DMS 273 treated with DMSO at 0.1 percent for 48 hours (cell line): ENCODE measurements around the gene OR9G4.

ENCODE experiments used
- DNase-seq: peaks from one replicate; lab custom pipeline; 2025; lab: John Stamatoyannopoulos, UW

OR9G4 gene

DNA sequence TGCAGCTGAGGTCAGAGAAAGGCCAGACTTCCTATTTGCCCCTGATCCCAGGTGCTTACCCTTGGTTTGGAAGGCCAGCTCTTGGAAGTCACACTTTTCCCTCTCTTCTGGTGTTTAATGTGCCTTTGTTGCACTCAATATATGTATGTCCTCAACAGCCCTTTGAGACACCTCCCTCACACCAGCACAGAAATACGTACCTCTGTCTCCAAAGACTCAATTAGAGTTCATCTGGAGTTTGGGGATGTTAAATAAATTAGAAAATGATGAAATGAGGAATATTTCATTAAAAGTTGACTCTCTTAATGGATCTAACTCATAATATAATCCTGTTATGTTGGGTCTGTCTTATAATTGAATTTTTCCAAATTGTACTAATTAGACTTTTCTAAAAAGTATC, at the start of gene OR9G4:
Gene OR9G4 (minus strand): TSS at position 101 of the 400 bp plus-strand sequence. CDS start 4,931 bp downstream, outside the sequence.
- DNase-seq, result no peak

DNA sequence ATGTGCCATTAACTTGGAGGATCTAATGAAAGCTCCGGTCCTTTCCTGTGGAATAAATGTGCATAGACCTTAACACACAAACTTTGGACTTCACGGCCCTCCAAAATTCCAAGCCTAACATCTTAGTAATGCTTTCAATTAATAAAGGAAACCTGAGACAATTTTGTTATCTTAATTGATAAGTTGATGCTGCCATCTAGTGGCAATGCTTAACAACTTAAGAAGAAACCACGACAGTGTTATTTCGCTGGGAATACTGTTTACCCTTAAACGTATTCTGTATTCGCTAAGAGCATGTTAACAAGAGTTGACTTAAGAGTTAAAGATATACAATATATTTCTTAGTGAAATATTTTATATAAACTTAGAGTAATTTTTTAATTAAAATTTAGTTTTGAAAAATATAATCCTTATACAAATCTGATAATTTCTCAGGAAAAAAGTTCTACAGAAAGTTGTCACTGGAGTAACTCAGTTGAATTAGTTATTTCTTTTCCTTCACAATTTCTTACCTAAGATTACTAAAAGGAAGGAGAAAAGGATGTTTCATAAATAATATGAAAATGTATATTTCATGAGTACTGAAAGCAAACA, 35.0 kb upstream of the OR9G4 start:
- DNase-seq, result no peak

DNA sequence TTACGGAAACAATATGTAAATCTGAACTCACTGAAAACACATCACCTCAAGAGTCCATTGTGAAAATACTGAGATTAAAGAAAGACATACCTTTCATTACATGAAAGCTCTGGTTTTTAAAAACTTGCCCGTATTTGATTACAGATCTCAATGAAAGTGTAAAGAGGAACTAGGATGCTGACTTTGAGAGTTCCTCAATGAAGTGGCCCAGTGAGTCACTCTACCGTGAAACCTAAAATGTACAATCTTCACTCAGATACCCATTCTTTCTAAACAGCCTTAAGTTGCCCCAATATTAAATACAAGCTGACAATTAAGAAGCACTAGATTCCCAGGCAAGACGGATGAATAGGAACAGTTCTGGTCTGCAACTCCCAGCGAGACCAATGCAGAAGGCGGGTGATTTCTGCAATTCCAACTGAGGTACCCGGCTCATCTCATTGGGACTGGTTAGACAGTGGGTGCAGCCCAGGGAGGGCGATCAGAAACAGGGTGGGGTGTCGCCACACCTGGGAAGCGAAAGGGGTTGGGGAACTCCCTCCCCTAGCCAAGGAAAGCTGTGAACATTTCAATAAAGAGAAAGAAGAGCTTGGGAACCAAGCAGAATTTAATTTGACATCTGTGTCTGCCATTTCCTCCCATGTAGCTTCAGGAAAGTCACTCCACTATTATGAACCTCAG, 33.8 kb upstream of the OR9G4 start:
- no peak for DNase-seq

DNA sequence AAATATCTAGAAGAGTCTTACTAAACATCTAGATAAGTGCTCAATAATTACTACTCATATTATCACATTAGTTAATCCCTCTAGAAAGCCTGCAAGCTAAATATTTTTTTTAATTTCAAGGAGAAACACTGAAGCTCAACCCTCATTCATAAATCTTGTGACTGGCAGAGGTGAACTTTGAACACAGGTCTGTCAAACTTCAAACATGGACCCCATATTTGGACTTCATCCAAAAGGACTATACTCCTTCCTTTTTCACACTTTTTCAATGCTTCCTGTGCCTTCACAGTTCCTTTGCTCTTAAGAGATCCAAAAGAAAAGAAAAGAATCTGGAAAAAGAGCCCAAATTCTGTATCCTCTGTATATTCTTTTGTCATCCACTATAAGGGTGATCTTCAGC, 28.3 kb upstream of the OR9G4 start:
- no peak for DNase-seq

DNA sequence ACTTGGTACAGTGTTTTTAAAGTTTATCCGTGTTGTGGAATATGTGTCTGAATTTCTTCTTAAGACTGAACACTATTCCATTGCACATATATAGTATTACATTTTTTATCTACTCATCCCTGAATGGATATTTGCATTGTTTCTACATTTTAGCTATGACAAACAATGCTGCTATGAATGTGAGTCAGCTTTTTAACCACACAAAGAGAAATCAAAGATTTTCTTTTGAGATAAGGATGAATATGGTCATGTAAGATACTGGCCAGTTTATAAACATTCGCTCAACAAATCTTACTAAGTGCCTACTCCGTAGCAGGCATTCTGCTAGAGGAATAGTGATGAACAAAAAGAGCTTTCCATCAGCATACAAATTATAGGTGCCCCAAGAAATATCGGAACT, 16.5 kb upstream of the OR9G4 start:
- DNase-seq, result no peak

DNA sequence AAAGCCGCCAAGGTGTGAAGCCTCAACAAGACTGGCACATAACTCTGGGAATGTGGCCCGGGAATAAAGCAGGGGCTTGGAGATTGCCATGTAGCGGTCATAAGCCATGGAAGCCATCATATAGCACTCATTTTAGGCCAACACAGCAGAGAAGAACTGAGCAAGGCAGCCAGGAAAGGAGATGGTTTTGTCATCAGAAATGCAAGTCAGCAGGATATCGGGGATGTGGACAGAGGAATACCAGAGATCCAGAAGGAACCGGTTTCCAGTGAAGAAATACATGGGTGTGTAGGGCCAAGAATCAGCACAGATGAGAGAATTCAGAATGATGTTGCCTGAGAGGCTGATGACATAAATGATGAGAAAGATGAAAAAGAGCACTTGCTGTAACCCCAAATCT, 3.0 kb upstream of the OR9G4 start:
- no peak for DNase-seq

DNA sequence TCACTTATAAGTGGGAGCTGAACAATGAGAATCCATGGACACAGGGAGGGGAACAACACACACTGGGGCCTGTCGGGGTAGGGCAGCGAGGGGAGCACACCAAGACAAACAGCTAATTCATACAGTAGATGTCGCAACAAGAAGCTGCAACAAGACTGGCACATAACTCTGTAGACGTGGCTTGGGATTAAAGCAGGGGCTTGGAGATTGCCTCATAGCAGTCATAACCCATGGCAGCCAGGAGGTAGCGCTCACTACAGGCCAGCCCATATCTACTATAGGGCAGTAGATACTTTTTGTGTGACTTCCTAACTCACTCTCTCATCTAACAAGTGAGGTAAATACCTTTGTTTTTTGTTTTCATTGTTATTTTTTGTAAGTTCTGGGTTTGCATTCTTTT, 1.7 kb upstream of the OR9G4 start:
- no peak for DNase-seq

DNA sequence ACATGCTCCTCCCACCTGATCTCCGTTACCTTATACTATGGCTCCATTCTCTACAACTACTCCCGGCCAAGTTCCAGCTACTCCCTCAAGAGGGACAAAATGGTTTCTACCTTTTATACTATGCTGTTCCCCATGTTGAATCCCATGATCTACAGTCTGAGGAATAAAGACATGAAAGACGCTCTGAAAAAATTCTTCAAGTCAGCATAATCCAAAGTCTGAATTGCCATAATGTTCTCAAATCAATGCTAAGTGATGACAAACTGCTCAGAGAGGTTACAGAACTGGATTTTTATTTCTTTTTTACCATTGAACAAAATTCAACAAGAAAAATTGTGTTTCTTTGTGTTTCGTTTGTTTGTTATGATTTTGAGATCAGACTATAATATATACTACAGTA, 7.6 kb downstream of the OR9G4 start:
- DNase-seq, result no peak

DNA sequence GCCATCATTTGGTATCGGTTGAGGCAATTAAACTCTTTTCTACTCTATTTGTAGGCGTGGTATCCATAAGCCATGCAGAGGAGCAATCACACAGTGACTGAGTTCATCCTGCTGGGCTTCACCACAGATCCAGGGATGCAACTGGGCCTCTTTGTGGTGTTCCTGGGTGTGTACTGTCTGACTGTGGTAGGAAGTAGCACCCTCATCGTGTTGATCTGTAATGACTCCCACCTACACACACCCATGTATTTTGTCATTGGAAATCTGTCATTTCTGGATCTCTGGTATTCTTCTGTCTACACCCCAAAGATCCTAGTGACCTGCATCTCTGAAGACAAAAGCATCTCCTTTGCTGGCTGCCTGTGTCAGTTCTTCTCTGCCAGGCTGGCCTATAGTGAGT, 8.4 kb downstream of the OR9G4 start:
- DNase-seq, result no peak

DNA sequence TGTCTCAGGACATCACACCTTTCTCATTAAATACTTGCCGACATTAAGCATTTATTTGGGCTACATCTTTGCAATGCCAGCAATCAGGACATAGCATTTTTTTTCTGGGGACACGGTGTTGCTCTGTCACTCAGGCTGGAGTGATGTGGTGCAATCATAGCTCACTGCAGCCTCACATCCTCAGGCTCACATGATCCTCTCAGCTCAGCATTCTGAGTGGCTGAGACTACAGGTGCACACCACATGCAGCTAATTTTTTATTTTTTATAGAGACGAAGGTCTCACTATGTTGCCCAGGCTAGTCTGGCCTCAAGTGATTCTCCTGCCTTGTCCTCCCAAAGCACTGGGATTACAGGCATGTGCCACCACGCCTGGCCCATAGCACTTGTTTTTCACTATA, 28.0 kb downstream of the OR9G4 start:
- no peak for DNase-seq

DNA sequence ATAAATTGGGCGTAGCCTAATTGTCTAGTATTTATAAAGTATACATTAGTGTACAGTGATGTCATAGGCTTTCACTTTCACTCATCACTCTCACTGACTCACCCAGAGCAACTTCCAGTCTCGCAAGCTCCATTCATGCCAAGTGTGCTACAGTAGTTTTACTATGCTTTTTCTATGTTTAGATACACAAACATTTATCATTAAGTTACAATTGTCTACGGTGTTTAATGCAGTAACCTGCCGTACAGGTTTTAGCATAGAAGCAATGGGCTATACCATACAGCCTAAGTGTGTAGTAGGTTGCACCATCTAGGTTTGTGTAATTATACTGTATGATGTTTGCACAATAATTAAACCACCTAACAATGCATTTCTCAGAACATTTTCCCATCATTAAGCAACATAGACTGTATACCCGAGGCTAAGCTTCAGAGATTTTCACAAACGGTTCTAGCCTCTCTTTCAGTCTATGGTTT, 32.1 kb downstream of the OR9G4 start:
- no peak for DNase-seq

DNA sequence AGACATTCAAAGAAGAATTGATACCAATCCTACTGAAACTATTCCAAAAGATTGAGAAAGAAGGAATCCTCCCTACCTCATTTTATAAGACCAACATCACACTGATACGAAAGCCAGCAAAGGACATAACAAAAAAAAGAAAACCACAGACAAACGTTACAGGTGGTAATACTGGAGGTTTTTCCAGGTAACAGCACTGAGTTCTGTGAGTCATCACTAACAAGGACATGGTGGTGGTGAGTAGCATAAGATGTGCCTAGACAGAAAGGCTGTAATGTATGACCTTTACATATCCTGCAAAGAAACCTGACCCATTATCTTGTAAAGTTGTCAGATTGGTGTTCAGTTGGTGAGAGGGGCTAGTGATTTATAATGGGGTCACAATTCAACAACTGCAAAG, 34.3 kb downstream of the OR9G4 start:
- DNase-seq, result no peak

DNA sequence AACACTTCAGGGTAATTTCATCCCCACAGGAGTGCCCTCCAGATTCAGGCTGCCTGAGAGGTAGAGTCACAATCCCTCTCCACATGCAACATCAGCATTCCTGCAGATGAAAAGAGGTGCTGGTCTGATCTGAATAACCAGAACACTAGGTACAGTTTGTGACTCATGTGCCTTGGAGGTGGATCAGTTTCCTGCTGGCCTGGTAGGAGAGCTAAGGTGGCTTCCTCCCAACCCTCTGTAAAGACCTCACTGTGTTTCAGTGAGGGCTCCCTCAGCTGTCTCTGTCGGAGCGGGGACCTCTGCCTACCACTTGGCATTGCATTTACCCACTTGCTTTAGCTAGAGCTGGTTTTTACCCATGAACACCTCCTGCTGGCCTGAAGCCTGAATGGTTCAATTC, 42.0 kb downstream of the OR9G4 start:
- DNase-seq, result no peak

DNA sequence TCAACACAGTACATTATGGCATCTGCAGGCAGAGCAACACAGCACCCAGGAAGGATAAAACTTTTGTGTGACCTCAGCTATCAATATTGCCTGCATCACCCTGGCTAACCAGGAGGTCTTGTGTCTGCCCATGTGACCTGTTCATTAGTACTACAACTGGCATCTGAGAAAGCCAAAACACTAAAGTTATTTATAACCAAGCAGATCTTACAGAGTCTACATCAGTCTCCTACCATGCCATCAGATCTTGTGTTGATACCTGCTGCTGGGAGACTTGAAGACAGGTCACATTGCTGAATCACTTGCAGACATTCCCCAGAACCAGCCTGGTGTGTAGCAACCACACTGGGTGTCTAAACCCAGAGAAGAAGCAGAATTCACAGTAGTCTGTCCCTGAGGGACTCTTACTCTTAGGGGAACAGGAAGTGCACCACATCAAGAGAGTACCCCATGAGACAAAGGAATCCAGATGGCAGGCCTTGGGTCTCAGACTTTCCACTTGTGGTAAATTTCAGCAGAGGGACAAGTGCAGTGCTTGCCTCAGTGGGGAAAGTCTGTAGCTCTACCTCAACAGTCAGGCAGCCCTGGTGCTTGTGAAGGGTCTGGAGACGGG, 42.6 kb downstream of the OR9G4 start:
- no peak for DNase-seq

DNA sequence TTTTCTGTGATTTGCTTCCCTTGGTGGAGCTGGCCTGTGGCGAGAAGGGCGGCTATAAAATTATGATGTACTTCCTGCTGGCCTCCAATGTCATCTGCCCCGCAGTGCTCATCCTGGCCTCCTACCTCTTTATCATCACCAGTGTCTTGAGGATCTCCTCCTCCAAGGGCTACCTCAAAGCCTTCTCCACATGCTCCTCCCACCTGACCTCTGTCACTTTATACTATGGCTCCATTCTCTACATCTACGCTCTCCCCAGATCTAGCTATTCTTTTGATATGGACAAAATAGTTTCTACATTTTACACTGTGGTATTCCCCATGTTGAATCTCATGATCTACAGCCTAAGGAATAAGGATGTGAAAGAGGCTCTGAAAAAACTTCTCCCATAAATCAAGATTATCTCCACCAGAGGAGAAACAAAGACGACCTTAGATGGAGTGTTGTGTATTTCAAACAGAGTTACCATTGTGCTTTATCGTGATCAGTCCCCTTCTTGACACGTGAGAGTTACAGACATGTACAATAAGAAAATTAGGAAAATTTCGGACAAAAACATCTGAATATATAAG, 47.5 kb downstream of the OR9G4 start:
- DNase-seq, result no peak

DNA sequence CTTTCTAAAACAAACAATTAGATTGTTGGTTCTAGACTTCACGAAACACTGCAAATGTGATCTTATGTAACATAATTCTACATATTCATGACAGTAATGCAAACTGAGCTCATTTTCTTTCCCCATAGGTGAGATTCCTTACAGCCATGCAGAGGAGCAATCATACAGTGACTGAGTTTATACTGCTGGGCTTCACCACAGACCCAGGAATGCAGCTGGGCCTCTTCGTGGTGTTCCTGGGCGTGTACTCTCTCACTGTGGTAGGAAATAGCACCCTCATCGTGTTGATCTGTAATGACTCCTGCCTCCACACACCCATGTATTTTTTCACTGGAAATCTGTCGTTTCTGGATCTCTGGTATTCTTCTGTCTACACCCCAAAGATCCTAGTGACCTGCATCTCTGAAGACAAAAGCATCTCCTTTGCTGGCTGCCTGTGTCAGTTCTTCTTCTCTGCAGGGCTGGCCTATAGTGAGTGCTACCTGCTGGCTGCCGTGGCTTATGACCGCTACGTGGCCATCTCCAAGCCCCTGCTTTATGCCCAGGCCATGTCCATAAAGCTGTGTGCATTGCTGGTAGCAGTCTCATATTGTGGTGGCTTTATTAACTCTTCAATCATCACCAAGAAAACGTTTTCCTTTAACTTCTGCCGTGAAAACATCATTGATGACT, 48.1 kb downstream of the OR9G4 start:
- DNase-seq, result no peak

DNA sequence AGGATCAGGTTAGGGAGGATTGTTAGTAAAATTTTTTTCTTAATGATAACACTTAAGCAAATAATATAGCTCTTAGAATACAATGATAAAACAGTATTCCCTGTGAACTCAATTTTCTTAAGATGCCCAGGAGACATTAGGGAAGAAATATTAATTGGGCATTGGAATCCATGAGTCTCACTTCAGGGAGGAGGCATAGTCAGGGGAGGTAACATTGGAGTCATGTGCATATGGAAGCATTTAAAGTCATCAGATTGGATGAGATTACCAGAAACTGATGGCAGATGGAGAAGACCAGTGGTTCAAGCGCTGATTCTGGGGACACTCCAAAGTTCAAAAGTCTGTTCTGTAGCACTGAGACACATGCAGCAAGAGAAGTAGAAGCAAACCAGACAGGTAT, 49.7 kb downstream of the OR9G4 start, which contains the start of gene OR9G1:
Gene OR9G1 (plus strand): TSS at position 301 of the 400 bp plus-strand sequence. CDS start 1,293 bp downstream, outside the sequence.
- no peak for DNase-seq

DNA sequence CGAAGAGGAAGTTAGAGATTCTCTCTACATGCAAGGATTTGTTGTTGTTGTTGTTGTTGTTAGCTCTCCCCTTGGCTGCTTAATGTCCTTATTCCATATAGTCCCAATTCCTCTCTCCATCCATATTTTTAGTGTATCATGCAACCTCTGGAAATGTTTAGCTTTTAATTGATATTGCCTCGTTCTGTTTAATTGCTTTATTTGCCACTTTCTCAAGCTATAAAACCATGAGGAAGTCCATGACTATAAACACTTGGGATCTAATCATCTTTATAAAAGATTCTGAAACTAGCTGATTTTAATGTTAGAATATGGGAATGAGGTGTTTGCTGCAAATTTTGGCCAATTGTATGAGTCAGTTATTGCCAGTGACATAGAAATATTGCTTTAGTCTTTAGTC, 55.1 kb downstream of the OR9G4 start:
- no peak for DNase-seq
